Measurements from ENCODE around the gene KCTD7.
"Not testable (repeated sequence)": the region's sequence is repeated elsewhere in the genome, so short reads cannot be mapped to it uniquely, and the experiment has no call there.

DNA sequence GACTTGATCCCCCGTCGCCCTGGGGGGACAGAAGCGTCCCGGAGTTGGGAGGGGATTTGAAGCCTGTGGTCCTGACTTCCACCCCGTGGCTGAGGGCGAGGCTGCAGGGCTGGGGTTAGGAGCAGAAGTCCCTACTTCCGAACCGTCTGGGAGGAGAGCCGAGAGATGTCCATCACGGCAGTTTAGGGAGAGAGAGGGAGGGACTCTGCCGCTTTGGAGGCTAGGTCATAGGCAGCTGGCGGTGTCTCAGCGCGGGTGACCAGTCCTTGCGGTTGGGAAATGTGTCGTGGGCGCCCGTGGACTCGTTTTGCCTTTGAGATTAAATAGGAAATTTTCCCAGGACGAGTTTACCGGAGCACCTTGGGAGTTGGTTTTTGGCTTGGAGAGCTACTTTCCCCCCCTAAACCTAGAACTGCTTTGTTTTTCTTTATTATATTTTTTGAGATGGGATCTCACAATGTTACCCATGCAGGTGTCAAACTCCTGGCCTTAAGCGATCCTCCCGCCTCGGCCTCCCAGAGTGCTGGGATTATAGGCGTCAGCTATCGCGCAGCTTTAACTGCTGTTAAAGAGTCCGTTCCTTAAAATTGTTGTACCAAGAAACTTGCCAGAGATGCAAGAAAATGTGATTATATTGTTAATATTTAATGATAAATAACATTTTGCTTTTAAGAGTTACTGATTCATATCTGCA lies 26.6 kb downstream of the KCTD7 start:
- TF ChIP-seq, protein P1, sequence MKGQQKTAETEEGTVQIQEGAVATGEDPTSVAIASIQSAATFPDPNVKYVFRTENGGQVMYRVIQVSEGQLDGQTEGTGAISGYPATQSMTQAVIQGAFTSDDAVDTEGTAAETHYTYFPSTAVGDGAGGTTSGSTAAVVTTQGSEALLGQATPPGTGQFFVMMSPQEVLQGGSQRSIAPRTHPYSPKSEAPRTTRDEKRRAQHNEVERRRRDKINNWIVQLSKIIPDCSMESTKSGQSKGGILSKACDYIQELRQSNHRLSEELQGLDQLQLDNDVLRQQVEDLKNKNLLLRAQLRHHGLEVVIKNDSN (CRISPR knock-in tag; IDR thresholded peaks at IDR 0.05): not testable (repeated sequence)
- TF ChIP-seq JUN (CRISPR knock-in tag; IDR thresholded peaks at IDR 0.05); ZNF138 (CRISPR knock-in tag; conservative IDR thresholded peaks at IDR 0.05); ATF1 (CRISPR knock-in tag; IDR thresholded peaks at IDR 0.05): not testable (repeated sequence)
- TF ChIP-seq, protein P2, sequence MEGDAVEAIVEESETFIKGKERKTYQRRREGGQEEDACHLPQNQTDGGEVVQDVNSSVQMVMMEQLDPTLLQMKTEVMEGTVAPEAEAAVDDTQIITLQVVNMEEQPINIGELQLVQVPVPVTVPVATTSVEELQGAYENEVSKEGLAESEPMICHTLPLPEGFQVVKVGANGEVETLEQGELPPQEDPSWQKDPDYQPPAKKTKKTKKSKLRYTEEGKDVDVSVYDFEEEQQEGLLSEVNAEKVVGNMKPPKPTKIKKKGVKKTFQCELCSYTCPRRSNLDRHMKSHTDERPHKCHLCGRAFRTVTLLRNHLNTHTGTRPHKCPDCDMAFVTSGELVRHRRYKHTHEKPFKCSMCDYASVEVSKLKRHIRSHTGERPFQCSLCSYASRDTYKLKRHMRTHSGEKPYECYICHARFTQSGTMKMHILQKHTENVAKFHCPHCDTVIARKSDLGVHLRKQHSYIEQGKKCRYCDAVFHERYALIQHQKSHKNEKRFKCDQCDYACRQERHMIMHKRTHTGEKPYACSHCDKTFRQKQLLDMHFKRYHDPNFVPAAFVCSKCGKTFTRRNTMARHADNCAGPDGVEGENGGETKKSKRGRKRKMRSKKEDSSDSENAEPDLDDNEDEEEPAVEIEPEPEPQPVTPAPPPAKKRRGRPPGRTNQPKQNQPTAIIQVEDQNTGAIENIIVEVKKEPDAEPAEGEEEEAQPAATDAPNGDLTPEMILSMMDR (IDR thresholded peaks at IDR 0.05): not testable (repeated sequence)
